Heart right ventricle (tissue), 16 donors: ENCODE results near the gene PDPN. TPM values are rescaled to one million over a fixed set of nuclear protein-coding genes. Genes with fewer than 3 reads are reported as not detected.

Experiments used
- ATAC-seq, 8 donors: fragments of 200-7000 bp; cut with Tn5 transposase; one replicate each; pipeline ENCODE4 v1.9.1; 2020; ENCODE audit warnings: mild to moderate bottlenecking in 8 of 8, moderate library complexity in 8 of 8, moderate number of reproducible peaks in 1 of 8
- DNase-seq, 2 donors: peaks; one replicate each; pipeline ENCODE4 v3.0.0-alpha.2; 2020
- H3K27ac ChIP-seq, 10 donors: fragments of 200-600 bp; sonication (generic) in 2 of 10; one replicate each; pipeline versions ENCODE4 v1.5.0 to v1.8.0; 2020 to 2022; ENCODE audit warnings: mild to moderate bottlenecking in 3 of 10
- H3K27me3 ChIP-seq, 7 donors: fragments of 200-600 bp; one replicate each; pipeline ENCODE4 v1.8.0; 2021 to 2022; ENCODE audit warnings: mild to moderate bottlenecking in 2 of 7
- H3K36me3 ChIP-seq, 9 donors: fragments of 200-600 bp; sonication (generic) in 1 of 9; one replicate each; pipeline versions ENCODE4 v1.5.0 to v1.8.0; 2020 to 2022; ENCODE audit warnings: mild to moderate bottlenecking in 2 of 9
- H3K4me1 ChIP-seq, 9 donors: fragments of 200-600 bp; sonication (generic) in 1 of 9; one replicate each; pipeline versions ENCODE4 v1.5.0 to v1.8.0; 2020 to 2022; ENCODE audit warnings: mild to moderate bottlenecking in 4 of 9
- H3K4me3 ChIP-seq, 10 donors: fragments of 200-600 bp; sonication (generic) in 2 of 10; one replicate each; pipeline versions ENCODE4 v1.5.0 to v1.8.0; 2020 to 2022; ENCODE audit warnings: mild to moderate bottlenecking in 7 of 10, moderate library complexity in 2 of 10
- H3K9me3 ChIP-seq, 11 donors: fragments of 200-600 bp in 10 of 11; sonication (generic) in 2 of 11; one replicate each; pipeline versions ENCODE4 v1.5.0 to v1.8.0; 2013 to 2022; ENCODE audit warnings: mild to moderate bottlenecking in 2 of 11, control low read depth in 1 of 11, moderate library complexity in 1 of 11
- WGBS, 2 donors: extraction: QIAGEN DNeasy Blood & Tissue Kit; methylation state at CpG; one replicate each; pipeline ENCODE4 v1.1.7; 2013; ENCODE audit warnings: inconsistent platforms in 1 of 2; 5-methylcytosine and 5-hydroxymethylcytosine counted together
- intact Hi-C, 10 donors: fragments of 100-400 bp; cut with DNase I; formaldehyde crosslinking; loops; one replicate each; pipeline versions ENCODE4 v1.11.1 to v1.14.2; 2022
- polyA plus RNA-seq, 2 donors: library from polyadenylated mRNA; stranded (reverse); fragments of 200-250 nt; gene quantifications; one replicate each; pipeline ENCODE4 v1.2.3, GENCODE V29; 2013
- total RNA-seq, 10 donors: library from RNA; stranded (reverse); fragmentation: NEBNext Ultra II Directional in 3 of 10; extraction: Animal tissue kit (Norgen Biotek cat#: 25700) in 3 of 10; gene quantifications; one replicate each; pipeline versions ENCODE4 v1.2.1 to v1.2.4, GENCODE V29; 2021 to 2023
- TF ChIP-seq, protein P1 (sequence below), 9 donors: fragments of 200-600 bp; sonication (generic) in 2 of 9; IDR thresholded peaks; one replicate each; pipeline versions ENCODE4 v1.5.0 to v1.8.0; 2021 to 2022; ENCODE audit warnings: antibody characterized with exemption in 9 of 9, mild to moderate bottlenecking in 5 of 9, moderate library complexity in 1 of 9
- donor health status: Arrhythmogenic right ventricular cardiomyopathy.
- donor health status: ischemic (EF 13 %, LVEDD 7.1; RV severe dilation, severe dysfunction).
- donor health status: healthy with polysubstance abuse.
- donor health status: DM: no; HTN: yes; CAD: no.
- donor health status: DM: no; HTN: no; CAD: no.
- donor health status: ischemic (EF 25% LVEDD 6.9; RV normal size, moderate dysfunction).
- donor health status: ischemic (EF 25% LVEDD 5.7; RV mildly dilated, moderate dysfunction).
- donor health status: healthy.
- donor health status: DM: yes; HTN: yes; CAD: no.
- donor health status: Ischemic cardiomyopathy.
- donor health status: ischemic (EF 35%, LVEDD 5.7; RV mildly dilated, moderate dysfunction).
- donor health status: nonischemic (EF 11% LVEDD 7.7; RV severe dilation, severe dysfunction).
- donor health status: DM: yes; HTN: yes; CAD: no.
- donor health status: PGD.
- donor health status: ischemic (EF 29% LVEDD 5.4; RV normal size, mild dysfunction).
- donor health status: nonischemic (EF 23%, LVEDD 6.1; RV moderate dilation, normal function).

PDPN gene
- total and polyA plus RNA-seq, 12 donors, result 4.4 to 165 (median 27.9) TPM

DNA sequence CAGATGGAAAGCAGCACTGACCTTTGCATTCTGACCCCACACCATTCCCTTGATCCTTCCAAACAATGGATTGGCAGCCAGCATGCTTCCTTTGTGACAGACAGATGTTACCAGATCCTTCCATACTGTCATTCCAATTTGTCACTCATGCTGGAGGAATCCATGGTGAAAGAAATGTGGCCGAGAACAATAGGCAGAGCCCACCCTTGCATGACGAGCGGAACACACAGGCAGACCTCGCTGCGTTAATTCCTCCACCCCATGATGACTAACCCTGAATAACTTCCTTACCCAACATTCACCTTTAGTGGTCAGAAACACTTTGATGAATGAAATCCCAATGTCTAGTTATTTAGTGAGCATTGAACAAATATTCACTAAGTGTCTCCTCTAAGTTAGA lies 45.1 kb downstream of the PDPN start:
- H3K27me3 ChIP-seq, result peaks cover 0 to 5% (median 0%) of the 10 kb centered on the region in 7 donors
- no peak overlapping the region for H3K4me3 ChIP-seq
- H3K4me1 ChIP-seq, result no peaks in the 10 kb centered on the region
- TF ChIP-seq, protein P1, sequence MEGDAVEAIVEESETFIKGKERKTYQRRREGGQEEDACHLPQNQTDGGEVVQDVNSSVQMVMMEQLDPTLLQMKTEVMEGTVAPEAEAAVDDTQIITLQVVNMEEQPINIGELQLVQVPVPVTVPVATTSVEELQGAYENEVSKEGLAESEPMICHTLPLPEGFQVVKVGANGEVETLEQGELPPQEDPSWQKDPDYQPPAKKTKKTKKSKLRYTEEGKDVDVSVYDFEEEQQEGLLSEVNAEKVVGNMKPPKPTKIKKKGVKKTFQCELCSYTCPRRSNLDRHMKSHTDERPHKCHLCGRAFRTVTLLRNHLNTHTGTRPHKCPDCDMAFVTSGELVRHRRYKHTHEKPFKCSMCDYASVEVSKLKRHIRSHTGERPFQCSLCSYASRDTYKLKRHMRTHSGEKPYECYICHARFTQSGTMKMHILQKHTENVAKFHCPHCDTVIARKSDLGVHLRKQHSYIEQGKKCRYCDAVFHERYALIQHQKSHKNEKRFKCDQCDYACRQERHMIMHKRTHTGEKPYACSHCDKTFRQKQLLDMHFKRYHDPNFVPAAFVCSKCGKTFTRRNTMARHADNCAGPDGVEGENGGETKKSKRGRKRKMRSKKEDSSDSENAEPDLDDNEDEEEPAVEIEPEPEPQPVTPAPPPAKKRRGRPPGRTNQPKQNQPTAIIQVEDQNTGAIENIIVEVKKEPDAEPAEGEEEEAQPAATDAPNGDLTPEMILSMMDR (IDR thresholded peaks at IDR 0.05), result no peak
- WGBS, 2 donors, result 83 to 86% methylated on average over 5 of the region's 5 CpGs
- intact Hi-C loops, result no loop called here
- ATAC-seq (no peak), DNase-seq (no peak)
- no peaks in the 10 kb centered on the region for H3K36me3 ChIP-seq
- no peak overlapping the region for H3K27ac ChIP-seq
- peaks cover 0 to 6% (median 0%) of the 10 kb centered on the region in 11 donors for H3K9me3 ChIP-seq

DNA sequence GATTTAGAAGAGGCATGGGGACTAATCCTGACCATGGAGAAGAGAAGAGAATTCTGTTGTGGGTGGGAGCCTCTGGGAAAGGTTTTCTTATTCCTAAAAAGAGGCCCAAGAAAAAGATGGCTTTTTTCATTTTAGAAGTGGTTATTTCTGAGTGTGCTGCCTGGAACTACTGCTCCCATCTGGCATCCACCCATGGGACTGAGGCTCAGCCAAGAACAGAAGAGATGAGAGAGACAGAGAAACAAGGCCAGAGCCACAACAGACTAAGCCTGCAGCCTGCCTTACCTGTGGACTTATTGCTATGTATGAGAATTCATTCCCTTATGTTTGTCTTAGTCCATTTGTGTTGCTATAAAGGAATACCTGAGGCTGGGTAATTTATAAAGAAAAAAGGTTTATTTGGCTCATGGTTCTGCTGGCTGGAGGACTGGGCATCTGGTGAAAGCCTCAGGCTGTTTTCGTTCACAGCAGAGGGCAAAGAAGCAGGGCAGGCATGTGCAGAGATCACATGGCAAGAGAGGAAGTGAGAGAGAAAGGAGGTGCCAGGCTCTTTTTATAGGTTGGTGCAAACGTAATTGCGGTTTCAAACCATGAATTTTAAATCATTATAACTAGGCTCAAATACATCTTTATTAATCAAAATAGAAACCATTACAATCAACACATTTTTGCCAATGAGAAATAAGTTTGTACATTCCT lies 58.8 kb downstream of the PDPN start:
- no peaks in the 10 kb centered on the region for H3K36me3 ChIP-seq
- WGBS, 2 donors, result 48 to 63% methylated on average over 3 of the region's 3 CpGs
- DNase-seq (no peak), ATAC-seq (no peak)
- TF ChIP-seq, protein P1 (IDR thresholded peaks at IDR 0.05), result no peak
- H3K27ac ChIP-seq, result no peak overlapping the region
- peaks cover 0 to 14% (median 7%) of the 10 kb centered on the region in 11 donors for H3K9me3 ChIP-seq
- no peaks in the 10 kb centered on the region for H3K27me3 ChIP-seq
- intact Hi-C loops, result no loop called here
- no peaks in the 10 kb centered on the region for H3K4me1 ChIP-seq
- H3K4me3 ChIP-seq, result no peak overlapping the region

DNA sequence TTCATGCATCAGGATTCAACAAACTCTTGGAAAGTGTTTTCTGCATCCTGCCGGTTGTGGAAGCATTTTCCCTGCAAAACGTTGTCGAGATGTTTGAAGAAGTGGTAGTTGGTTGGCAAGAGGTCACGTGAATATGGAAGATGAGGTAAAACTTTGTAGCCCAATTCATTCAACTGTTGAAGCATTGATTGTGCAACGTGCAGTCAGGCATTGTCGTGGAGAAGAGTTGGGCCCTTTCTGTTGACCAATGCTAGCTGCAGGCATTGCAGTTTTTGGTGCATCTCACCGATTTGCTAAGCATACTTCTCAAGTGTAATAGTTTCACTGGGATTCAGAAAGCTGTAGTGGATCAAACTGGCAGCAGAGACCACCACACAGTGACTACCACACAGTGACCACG lies 59.4 kb downstream of the PDPN start:
- no peaks in the 10 kb centered on the region for H3K4me1 ChIP-seq
- peaks cover 0 to 14% (median 7%) of the 10 kb centered on the region in 11 donors for H3K9me3 ChIP-seq
- TF ChIP-seq, protein P1 (IDR thresholded peaks at IDR 0.05), result no peak
- no peak overlapping the region for H3K4me3 ChIP-seq
- no peak for ATAC-seq
- no peak for DNase-seq
- WGBS, 2 donors, result 79 to 81% methylated on average over 8 of the region's 8 CpGs
- no peaks in the 10 kb centered on the region for H3K36me3 ChIP-seq
- no peak overlapping the region for H3K27ac ChIP-seq
- intact Hi-C loops, result no loop called here
- no peaks in the 10 kb centered on the region for H3K27me3 ChIP-seq

DNA sequence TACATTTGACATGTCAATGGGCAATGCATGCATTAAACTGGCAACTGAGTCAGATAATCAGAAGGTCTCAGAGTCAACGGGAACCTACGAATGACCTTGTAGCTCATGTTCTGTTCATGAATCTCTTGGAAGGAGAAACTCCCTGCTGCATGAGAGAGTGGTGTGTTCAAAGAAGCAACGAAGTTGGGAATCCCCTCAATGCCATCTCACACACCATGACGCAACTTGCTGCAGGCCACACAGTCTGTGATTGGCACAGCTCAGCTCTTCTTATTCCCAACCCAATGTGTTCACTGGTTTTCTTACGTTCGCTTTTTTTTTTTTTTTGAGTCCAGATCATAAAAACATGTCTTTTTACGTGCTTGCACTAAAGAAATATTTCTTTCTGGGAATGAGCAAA lies 62.9 kb downstream of the PDPN start:
- TF ChIP-seq, protein P1 (IDR thresholded peaks at IDR 0.05), result no peak
- peaks cover 0 to 3% (median 0%) of the 10 kb centered on the region in 7 donors for H3K27me3 ChIP-seq
- no peak overlapping the region for H3K27ac ChIP-seq
- H3K4me1 ChIP-seq, result no peaks in the 10 kb centered on the region
- DNase-seq, result no peak
- intact Hi-C loops, result no loop called here
- H3K9me3 ChIP-seq, result no peaks in the 10 kb centered on the region
- no peak overlapping the region for H3K4me3 ChIP-seq
- WGBS, 2 donors, result 88 to 90% methylated on average over 7 of the region's 7 CpGs
- no peak for ATAC-seq
- H3K36me3 ChIP-seq, result no peaks in the 10 kb centered on the region
